Activated gamma-delta T cell (primary cell): ENCODE results near the gene CTNNAL1.

Source experiments
- DNase-seq: peaks from one replicate; lab custom pipeline; 2025; lab: John Stamatoyannopoulos, UW

CTNNAL1 gene

GRCh38 chr9:109028457-109028856 lies 15.2 kb upstream of the CTNNAL1 start:
- DNase-seq, result no peak

- no peak for DNase-seq
Measured at GRCh38 chr9:109027176-109027575, 13.9 kb upstream of the CTNNAL1 start.

- DNase-seq, result no peak
Measured at GRCh38 chr9:109026306-109026705, 13.0 kb upstream of the CTNNAL1 start.

GRCh38 chr9:109022873-109023272 lies 9.6 kb upstream of the CTNNAL1 start:
- no peak for DNase-seq

- no peak for DNase-seq
Measured at GRCh38 chr9:109020581-109021511, 7.5 kb upstream of the CTNNAL1 start.

- DNase-seq, result no peak
Measured at GRCh38 chr9:109020113-109020512, 6.8 kb upstream of the CTNNAL1 start.

GRCh38 chr9:109019420-109019819 lies 6.1 kb upstream of the CTNNAL1 start:
- DNase-seq, result no peak

- no peak for DNase-seq
Measured at GRCh38 chr9:109017493-109017892, 4.2 kb upstream of the CTNNAL1 start.

- no peak for DNase-seq
Measured at GRCh38 chr9:109017061-109017460, 3.8 kb upstream of the CTNNAL1 start.

- DNase-seq, result no peak
Measured at GRCh38 chr9:109016132-109016531, 2.8 kb upstream of the CTNNAL1 start.

GRCh38 chr9:109014608-109015280 lies 1.4 kb upstream of the CTNNAL1 start:
- no peak for DNase-seq

- DNase-seq, result no peak
Measured at GRCh38 chr9:109013679-109014607, 644 bp upstream of the CTNNAL1 start.

- DNase-seq, result no peak
Measured at GRCh38 chr9:109012009-109012875, 1.1 kb downstream of the CTNNAL1 start.

GRCh38 chr9:109011231-109011671 lies 2.0 kb downstream of the CTNNAL1 start:
- DNase-seq, result no peak

- DNase-seq, result no peak
Measured at GRCh38 chr9:109010746-109011145, 2.6 kb downstream of the CTNNAL1 start.

GRCh38 chr9:109005678-109006077 lies 7.6 kb downstream of the CTNNAL1 start:
- no peak for DNase-seq

GRCh38 chr9:109003116-109003515 lies 10.2 kb downstream of the CTNNAL1 start:
- no peak for DNase-seq

- DNase-seq, result no peak
Measured at GRCh38 chr9:109002141-109002540, 11.2 kb downstream of the CTNNAL1 start.

GRCh38 chr9:109001275-109001676 lies 12.0 kb downstream of the CTNNAL1 start:
- no peak for DNase-seq

- DNase-seq, result no peak
Measured at GRCh38 chr9:108997112-108997511, 16.2 kb downstream of the CTNNAL1 start.

- DNase-seq, result no peak
Measured at GRCh38 chr9:108996643-108997042, 16.7 kb downstream of the CTNNAL1 start.
